Activated CD8-positive, alpha-beta memory T cell treated with anti-CD3 and anti-CD28 coated beads for 24 hours (primary cell): ENCODE measurements around the gene UBTF.
A peak's percentile ranks its signal among the peaks of the same experiment; 100 is the strongest.

Source experiments
- DNase-seq: peaks from one replicate; pipeline ENCODE4 v3.0.0-alpha.2; 2020

Gene UBTF

DNA sequence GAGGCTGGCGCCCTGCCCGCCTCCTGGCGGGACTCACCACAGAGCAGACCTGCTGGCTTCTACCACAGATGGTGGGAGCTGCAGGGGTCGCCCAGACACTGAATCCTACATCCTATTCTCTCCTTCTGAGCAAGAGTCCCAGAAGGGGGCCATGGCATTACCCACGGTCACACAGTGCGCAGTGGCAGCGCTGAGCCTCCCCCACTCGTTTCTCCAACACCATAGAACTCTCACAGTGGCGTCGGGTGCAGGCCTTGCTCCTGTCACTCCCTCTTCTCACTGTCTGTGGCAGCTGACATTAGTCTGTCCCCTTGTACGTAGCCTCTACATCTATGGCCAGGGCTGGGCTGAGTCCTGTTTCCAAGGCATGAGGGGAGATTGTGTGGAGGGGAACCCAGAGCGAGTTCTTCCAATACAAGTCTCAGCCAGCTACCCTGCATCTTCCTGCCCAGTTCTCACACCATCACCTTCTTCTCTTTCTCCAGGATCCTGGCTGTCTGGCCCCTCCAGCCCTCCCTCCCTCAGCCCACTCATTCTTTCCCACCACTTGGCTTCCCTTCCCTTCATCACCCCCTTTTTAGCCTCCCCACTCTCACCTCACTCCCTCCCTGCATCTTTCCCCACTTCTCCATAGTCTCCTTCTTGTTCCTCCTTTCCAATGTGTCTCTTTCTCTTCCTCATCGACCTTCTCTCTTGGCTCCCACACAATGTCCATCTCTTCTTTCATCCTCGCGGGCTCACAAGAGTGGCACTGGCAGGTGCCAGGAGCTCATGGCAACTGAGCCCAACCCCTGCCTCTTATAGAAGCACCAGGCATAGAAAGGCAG, 5.9 kb downstream of the UBTF start:
- DNase-seq, result no peak

- DNase-seq, result no peak
These were observed 6.7 kb downstream of the UBTF start for GRCh38 chr17:44212507-44213402.

DNA sequence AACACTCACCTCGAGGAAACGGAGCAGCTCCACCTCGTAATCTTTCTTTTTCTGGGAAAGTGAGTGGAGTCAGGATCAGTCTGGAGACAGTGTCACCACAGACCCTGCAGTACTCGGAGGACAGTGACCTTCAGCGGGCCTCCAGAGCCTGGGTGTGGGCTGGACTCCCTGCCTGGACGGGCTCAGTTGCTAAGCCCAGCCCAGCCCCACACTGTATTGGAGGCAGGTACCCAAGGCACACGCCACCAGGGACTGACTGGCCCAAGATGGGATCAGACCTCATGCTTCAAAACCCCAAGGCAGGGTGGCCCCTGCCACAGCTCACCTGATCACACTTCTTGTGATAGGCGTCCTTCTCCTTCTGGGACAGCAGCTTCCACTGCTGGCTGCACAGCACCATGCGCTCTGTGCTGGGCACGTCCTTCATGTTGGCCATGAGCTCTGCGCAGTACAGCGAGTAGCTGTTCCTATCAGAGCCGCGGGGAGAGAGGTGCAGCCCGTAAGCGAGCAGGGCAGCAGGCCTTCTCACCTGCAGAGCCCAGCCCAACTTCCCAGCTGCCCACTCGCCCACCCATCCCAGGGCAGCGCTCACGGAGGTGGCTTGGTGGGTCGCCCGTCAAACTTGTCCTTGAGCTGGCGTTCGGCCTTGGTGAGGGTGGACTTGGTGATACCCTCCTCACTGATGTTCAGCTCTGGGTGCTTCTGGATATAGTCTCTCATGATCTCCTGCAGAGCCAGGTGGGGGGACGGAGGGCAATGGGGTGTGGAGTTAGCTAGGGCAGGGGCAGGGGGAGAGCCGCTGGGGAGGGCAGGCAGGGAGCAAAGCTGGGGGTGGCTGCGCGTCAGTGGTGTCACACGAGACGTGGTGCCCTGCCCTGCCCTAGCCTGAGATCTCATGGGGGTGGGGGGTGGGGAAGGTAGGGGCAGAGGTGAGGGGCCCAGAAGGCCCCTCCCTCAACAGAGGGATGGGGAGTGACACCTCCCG, 7.9 kb downstream of the UBTF start:
- DNase-seq, result no peak

GRCh38 chr17:44210342-44211192, 8.9 kb downstream of the UBTF start:
- peak; percentile 96 for DNase-seq

DNA sequence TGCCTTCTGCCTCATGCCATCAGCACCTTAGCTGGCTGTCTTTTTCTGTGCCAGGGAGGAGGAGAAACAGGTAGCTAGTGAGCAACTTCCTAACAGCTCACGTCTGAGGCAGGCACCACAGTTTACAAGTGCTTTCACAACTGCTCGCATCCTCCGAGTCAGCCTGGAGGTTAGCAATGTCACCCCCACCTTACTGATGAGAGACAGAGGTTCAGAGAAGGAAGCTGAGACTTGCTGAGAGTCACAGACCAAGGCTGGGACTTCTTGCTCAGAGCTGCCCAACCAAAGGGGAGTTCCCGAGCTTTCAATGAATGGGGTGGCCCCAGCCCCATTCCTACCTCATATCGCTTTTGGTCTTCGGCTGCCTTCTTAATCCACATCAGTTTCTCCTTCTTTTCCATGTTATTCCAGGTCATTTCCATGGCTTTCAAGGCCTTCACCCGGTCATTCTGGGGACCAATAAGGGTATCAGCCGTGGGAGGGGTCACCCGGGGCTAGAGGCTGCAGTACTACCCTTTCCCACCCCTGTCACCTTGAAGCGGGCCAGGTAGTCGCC, 9.6 kb downstream of the UBTF start:
- no peak for DNase-seq

DNA sequence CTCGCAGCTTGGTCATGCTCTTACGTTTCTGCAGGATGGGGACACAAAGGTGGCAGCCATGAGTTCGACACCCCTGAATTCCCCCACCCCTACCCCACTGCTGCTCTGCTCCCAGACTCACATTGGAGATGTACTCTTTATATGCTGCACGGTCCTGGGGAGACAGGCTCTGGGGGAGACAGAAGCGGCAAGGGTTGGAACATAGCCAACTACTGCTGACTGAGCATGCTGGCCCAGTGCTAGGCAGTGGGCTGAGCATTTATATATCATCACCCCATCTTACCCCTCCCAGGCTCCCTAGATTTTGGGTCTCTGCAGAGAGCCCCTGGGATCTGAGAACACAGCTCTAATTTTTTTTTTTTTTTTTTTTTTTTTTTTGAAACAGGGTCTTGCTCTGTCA, 11.7 kb downstream of the UBTF start:
- no peak for DNase-seq

GRCh38 chr17:44207319-44207718, 12.2 kb downstream of the UBTF start:
- no peak for DNase-seq

DNA sequence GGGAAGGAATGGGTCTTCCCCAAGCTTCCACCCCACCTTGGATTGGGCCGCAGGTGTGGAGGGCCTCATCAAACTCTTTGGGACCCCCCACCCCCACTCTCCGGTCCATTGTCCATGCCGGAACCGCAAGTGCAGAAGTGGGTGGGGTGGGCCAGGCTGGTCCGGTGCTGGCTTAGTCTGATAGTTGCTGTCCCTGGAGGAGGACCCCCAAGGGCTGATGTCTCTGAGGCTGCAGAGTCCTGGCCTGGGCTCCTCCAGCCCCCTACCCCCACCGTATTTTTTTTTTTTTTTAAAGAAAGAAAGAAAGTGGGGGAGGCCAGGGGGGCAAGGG, 12.7 kb downstream of the UBTF start:
- no peak for DNase-seq

- no peak for DNase-seq
These were observed 13.3 kb downstream of the UBTF start for GRCh38 chr17:44205962-44206824.

GRCh38 chr17:44204441-44204882, 15.0 kb downstream of the UBTF start:
- DNase-seq, result no peak

GRCh38 chr17:44203731-44204440, 15.6 kb downstream of the UBTF start:
- peak; percentile 75 for DNase-seq

DNA sequence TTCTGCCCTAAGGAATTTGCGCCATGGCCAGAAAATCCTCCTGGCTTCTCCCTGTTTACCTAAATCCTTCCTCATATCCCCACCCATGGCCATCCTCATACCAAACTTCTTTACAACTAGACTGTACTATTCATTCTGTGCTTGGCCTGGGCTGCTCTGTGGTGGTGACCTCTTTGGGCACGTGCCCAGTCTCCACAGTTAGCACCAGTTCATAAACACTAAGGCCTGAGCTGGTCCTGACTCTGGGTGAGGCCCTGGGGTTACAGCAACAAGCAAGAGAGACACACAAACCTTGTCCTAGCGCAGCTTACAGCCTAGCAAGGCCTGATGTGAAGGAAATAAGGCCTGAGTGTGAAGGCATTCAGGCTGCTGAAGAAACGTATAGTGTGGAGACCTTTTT, 16.7 kb downstream of the UBTF start:
- no peak for DNase-seq

- DNase-seq, result no peak
These were observed 18.9 kb downstream of the UBTF start for GRCh38 chr17:44200478-44201155.

- DNase-seq, result peak; percentile 99
These were observed 19.7 kb downstream of the UBTF start, which contains the start of gene ATXN7L3 for GRCh38 chr17:44199553-44200477. TSS of gene ATXN7L3 (minus strand) at chr17:44199884. CDS start at chr17:44198070, 1,814 bp downstream.

DNA sequence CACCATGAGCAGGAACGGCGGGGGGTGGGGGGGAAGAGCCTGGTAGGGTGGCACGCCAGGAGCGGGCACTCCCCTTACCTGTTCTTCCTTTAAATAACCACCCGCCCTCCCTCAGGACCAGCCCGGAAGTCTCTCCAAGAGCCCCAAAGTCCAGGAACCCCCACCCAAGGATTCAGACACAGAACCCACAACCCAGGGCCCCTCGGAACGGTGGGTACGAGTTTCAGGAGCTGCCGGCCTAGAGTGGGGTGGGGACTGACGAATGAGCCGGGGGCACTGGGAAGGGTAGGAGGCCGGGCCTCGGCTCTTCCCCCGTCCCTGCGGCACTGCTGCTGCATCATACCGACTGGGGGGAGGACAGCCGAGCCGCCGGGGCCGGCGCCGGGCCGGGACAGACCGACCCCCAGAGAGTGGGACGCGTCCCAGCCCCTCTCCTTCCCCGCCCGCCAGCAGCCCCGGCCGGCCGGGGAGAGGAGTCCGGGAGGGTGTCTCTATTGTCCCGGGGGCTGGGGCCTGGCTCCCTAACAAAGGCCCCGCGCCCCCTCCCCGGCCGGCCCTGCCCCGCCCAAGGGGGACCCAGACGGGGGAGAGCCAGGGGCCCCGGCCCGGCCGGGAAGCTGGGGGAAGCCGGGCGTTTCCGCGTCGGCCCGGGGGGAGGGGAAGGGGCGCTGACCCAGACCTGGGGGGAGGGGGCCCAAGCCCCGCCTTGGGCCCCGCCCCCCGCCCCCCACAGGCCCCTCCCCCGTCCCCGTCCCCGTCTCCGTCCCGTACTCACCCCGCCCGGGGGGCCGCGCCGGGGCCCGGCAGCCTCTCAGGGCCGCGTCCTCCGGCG, 20.5 kb downstream of the UBTF start:
- DNase-seq, result peak; percentile 83

DNA sequence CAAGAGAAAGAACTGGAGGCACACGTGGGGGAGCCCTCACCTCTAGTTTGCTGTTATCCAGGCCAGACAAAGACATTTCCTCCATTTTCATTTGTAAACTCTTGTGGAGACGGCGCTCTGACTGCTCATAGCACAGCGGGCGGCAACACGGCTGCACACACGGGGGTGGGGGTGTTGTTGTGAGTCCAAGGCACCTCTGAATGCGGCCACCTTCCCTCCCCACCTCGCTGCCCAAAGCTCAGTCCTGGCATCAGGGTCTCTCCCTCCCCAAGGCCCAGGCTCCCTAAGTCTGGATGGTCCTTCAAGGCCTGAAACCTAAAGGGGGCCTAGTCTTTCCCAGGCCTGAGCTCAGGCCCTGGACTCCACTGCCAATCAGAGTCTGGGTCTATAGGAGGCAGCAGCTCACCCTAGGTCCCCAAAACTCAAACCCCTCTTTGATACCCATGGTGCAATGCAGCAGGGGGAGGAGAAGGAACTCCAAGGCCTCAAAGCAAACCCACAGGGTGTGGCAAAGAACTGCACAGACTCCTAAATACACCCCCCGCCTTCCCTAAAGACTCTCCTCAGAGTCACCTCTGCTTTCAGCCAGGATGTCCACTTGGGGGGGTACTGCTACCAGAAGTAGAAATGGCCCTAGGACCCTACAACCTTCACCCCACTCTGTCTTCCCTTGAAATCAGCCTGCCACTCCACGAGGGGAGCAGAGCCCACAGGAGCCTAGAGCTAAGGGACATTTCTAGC, 21.3 kb downstream of the UBTF start:
- DNase-seq, result no peak
